HG03135 (cell line): ENCODE results near the gene RASGEF1C.

Source experiments
- ATAC-seq: cut with Tn5 transposase; IDR thresholded peaks from one replicate; pipeline ENCODE4 v1.9.1; 2021; ENCODE audit warnings: mild to moderate bottlenecking, moderate library complexity; ENCODE audit not compliant: unreplicated experiment

RASGEF1C gene

DNA sequence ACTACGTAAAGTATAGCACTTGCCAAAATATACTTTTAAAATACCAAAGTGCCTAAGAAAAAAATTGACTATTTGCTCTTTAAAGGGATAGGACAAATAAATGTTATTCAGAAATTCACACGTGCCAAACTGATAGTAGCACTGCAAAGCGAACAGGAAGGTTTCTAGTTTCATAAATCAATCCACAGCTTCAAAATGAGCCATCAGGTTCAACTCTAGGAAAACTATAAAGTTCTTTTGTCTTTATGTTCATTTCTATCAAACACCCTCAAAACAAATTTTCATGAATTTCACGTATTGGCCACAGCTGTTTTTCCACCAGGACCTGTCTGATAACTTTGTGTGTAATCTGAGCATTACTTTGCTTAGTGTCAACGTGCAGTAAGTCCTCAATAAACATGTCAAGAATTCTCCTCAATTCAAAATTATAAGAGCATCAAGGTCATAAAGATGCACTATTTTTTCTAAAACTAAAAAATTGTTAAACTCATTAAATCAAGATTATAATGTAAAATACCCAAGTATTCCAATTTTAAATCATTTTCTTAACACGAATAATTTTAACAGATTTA lies 140.4 kb downstream of the RASGEF1C start:
- ATAC-seq, result no peak

DNA sequence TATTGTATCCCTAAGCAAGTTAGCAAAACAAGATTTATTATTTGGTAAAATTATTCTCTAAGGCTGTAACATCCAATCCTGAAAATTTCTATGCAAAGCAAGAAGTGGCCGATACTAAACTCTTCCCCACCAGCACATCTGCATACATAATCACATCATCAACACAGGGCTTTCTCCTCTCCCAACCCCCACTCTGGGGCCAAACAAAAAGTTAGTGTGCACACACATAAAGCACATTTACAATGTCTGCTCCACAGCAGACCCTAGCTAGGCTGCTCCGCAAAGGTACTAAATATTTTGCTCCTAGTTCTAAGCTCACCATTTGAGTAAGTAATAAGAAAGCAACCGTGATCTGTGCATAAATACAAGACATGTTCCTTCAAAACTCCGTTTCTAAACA lies 141.0 kb downstream of the RASGEF1C start:
- no peak for ATAC-seq

DNA sequence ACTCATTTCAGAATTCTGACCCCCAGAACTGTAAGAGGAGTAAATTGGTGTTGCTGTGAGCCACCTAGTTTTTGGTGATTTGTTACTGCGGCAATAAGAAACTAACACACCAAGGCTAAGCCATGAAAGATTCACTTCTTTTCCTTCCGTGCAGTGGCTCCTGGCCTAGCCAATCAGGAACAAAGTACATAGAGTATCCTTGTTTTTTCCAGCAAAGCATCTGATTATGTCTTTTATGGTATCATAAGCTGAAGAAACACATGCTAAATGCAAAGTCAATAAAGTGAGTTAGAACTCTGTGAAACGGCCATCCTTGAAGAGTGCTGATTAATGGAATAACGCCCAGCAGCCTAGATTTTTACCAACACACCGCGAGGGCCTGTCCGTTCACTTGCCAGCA lies 148.8 kb downstream of the RASGEF1C start:
- no peak for ATAC-seq

DNA sequence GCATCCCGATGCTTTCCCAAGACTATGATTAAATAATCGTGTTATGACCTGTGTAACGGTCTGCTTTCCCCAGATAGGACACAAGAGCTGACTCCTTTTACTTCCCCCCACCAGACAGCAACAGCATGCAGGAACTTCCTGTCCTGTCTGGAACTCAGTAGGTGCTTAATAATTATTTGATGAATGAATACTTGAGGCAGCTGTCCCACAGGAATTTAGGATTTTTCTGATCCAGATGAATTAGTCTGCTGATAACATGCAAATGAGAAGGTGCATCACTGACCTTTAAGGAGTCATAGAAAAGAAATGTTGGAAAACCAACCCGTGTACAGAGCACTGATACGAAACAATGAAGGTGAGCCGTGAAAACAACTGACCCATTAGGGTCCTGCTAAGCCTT lies 149.7 kb downstream of the RASGEF1C start:
- no peak for ATAC-seq

DNA sequence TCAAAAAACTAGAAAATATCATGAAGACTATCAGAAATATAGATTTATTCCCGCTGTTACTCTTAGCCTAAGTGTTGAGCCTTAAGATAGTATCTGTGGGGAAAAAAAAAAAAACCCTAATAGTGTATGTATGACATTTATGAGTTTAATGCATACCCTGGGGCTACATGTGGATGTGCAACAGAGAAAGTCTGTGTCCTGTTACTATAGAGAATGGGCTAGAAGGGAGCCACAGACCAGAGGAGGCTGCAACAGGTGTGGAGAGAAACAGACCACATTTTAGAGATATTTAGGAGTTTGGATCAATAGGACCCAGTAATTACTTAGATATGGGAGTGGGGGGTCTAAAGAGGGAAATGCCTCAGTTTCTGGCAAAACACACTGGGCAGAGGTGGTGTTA lies 152.9 kb downstream of the RASGEF1C start:
- ATAC-seq, result no peak

DNA sequence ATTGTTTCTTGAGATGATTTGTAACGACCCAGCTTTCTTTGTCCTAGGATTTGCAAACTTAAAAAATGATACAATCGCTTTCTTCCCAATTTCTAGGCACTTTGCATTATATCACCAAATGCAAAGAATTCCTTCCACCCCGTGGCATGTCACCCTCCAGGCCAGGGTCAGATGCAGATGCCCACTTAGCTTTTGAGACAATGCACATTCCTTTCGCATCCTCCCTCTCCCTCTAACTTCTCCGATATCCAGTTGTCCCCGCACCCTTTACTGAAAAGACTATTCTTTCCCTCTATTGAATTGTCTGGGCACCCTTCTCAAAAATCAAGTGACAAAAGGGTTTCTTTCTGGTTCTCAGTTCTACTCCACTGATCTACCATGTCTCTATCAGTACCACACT lies 154.8 kb downstream of the RASGEF1C start:
- no peak for ATAC-seq

DNA sequence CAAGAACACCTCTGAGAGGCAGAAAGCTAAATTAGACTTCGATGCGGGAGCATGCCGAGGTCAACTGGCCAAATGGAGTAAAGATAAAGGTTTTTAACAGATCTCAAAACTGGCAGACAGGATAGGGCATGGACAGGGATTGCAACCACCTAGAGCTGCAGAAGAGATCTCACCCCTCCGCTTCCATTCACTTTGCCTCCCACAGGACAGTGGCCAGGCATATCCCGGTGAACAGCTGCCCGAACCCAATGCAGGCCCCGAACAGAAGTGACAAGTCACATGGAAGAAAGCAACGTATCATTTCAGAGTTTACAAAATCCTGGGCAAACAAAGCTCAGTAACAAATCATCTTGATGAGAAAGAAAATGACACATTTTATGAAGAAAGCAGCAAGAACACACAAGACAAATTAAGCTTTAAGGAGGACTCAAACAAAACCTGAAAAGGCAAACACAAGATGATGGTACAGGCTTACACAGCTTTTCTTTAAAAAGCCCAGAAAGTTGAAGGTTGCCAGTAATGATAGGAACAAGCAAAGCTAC lies 155.9 kb downstream of the RASGEF1C start:
- no peak for ATAC-seq

DNA sequence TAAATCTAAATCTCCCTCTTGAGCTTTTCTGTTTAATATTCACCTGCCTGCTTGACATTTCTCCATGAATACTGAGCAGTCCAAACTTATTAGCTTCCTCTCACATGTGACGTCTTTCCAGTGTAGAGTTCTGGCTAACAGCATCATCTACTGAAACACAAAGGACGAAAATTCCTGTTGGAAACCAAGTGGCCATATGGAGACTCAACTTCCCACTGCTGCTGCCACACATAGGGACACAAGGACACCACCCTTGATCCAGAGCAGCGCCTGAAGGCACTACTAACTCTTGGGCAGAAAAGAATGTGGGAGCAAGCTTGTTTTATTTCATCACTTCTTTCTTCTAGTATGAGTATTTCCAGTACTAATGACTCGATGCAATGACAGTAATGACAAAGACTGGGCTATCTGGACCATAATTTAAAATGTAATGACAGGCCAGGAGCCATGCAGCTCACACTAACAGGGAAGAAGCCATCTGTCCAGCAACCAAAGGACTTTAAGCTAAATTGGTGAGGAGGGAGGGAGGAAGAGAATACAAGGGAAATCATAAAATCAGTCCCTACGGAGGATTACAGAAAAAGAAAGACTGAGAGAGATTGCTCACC lies 156.7 kb downstream of the RASGEF1C start:
- ATAC-seq, result no peak
